ENCODE data around the gene BMI1. TPM values are rescaled to one million over a fixed set of nuclear protein-coding genes. Genes with fewer than 3 reads are reported as not detected.

BMI1 gene
- total and polyA plus RNA-seq, 2 experiments from 2014 or later, result 2.3 to 10.7 TPM

DNA sequence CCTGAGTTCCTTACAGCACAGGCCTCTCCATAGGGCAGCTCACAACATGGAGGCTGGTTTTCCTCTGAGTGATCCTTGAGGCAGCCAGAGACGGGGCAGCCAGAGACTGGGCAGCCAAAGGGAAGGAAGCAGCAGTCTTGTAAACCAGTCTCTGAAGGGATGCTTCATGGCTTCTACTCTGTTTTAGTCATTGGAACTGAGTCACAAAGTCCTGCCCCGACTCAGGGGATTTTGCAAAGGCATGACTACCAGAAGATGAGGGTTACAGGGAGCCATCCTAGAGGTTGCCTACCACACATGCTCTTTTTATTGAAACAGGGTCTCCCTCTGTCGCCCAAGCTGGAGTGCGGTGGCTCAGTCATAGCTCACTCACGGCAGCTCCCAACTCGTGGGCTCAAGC, 49.1 kb upstream of the BMI1 start:
- TF ChIP-seq ZNF331 (CRISPR knock-in tag; IDR thresholded peaks at IDR 0.05; ENCODE audit: low read depth) (no peak), ZNF114 (CRISPR knock-in tag; IDR thresholded peaks at IDR 0.05) (no peak)
- TF ChIP-seq, protein P1, sequence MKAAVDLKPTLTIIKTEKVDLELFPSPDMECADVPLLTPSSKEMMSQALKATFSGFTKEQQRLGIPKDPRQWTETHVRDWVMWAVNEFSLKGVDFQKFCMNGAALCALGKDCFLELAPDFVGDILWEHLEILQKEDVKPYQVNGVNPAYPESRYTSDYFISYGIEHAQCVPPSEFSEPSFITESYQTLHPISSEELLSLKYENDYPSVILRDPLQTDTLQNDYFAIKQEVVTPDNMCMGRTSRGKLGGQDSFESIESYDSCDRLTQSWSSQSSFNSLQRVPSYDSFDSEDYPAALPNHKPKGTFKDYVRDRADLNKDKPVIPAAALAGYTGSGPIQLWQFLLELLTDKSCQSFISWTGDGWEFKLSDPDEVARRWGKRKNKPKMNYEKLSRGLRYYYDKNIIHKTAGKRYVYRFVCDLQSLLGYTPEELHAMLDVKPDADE (IDR thresholded peaks at IDR 0.05), result no peak
- TF ChIP-seq, protein P2, sequence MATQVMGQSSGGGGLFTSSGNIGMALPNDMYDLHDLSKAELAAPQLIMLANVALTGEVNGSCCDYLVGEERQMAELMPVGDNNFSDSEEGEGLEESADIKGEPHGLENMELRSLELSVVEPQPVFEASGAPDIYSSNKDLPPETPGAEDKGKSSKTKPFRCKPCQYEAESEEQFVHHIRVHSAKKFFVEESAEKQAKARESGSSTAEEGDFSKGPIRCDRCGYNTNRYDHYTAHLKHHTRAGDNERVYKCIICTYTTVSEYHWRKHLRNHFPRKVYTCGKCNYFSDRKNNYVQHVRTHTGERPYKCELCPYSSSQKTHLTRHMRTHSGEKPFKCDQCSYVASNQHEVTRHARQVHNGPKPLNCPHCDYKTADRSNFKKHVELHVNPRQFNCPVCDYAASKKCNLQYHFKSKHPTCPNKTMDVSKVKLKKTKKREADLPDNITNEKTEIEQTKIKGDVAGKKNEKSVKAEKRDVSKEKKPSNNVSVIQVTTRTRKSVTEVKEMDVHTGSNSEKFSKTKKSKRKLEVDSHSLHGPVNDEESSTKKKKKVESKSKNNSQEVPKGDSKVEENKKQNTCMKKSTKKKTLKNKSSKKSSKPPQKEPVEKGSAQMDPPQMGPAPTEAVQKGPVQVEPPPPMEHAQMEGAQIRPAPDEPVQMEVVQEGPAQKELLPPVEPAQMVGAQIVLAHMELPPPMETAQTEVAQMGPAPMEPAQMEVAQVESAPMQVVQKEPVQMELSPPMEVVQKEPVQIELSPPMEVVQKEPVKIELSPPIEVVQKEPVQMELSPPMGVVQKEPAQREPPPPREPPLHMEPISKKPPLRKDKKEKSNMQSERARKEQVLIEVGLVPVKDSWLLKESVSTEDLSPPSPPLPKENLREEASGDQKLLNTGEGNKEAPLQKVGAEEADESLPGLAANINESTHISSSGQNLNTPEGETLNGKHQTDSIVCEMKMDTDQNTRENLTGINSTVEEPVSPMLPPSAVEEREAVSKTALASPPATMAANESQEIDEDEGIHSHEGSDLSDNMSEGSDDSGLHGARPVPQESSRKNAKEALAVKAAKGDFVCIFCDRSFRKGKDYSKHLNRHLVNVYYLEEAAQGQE (IDR thresholded peaks at IDR 0.05; ENCODE audit: unreplicated experiment), result no peak
- TF ChIP-seq, protein P3, sequence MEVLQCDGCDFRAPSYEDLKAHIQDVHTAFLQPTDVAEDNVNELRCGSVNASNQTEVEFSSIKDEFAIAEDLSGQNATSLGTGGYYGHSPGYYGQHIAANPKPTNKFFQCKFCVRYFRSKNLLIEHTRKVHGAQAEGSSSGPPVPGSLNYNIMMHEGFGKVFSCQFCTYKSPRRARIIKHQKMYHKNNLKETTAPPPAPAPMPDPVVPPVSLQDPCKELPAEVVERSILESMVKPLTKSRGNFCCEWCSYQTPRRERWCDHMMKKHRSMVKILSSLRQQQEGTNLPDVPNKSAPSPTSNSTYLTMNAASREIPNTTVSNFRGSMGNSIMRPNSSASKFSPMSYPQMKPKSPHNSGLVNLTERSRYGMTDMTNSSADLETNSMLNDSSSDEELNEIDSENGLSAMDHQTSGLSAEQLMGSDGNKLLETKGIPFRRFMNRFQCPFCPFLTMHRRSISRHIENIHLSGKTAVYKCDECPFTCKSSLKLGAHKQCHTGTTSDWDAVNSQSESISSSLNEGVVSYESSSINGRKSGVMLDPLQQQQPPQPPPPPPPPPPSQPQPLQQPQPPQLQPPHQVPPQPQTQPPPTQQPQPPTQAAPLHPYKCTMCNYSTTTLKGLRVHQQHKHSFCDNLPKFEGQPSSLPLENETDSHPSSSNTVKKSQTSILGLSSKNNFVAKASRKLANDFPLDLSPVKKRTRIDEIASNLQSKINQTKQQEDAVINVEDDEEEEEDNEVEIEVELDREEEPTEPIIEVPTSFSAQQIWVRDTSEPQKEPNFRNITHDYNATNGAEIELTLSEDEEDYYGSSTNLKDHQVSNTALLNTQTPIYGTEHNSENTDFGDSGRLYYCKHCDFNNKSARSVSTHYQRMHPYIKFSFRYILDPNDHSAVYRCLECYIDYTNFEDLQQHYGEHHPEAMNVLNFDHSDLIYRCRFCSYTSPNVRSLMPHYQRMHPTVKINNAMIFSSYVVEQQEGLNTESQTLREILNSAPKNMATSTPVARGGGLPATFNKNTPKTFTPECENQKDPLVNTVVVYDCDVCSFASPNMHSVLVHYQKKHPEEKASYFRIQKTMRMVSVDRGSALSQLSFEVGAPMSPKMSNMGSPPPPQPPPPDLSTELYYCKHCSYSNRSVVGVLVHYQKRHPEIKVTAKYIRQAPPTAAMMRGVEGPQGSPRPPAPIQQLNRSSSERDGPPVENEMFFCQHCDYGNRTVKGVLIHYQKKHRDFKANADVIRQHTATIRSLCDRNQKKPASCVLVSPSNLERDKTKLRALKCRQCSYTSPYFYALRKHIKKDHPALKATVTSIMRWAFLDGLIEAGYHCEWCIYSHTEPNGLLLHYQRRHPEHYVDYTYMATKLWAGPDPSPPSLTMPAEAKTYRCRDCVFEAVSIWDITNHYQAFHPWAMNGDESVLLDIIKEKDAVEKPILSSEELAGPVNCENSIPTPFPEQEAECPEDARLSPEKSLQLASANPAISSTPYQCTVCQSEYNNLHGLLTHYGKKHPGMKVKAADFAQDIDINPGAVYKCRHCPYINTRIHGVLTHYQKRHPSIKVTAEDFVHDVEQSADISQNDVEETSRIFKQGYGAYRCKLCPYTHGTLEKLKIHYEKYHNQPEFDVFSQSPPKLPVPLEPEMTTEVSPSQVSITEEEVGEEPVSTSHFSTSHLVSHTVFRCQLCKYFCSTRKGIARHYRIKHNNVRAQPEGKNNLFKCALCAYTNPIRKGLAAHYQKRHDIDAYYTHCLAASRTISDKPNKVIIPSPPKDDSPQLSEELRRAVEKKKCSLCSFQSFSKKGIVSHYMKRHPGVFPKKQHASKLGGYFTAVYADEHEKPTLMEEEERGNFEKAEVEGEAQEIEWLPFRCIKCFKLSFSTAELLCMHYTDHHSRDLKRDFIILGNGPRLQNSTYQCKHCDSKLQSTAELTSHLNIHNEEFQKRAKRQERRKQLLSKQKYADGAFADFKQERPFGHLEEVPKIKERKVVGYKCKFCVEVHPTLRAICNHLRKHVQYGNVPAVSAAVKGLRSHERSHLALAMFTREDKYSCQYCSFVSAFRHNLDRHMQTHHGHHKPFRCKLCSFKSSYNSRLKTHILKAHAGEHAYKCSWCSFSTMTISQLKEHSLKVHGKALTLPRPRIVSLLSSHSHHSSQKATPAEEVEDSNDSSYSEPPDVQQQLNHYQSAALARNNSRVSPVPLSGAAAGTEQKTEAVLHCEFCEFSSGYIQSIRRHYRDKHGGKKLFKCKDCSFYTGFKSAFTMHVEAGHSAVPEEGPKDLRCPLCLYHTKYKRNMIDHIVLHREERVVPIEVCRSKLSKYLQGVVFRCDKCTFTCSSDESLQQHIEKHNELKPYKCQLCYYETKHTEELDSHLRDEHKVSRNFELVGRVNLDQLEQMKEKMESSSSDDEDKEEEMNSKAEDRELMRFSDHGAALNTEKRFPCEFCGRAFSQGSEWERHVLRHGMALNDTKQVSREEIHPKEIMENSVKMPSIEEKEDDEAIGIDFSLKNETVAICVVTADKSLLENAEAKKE (CRISPR knock-in tag; IDR thresholded peaks at IDR 0.05), result no peak
- no peaks in the 10 kb centered on the region; the same call in 2 of the 3 replicates for H3K4me1 Mint-ChIP-seq
- H3K9me3 Mint-ChIP-seq, result no peaks in the 10 kb centered on the region
- Histone ChIP-seq H3K9me2 (ENCODE audit: insufficient read depth) (no peaks in the 10 kb centered on the region; the same call in 1 of the 2 replicates), H3K4me3 (no peak overlapping the region), H3K79me2 (replicated peaks; ENCODE audit: insufficient read depth) (no peaks in the 10 kb centered on the region), H3F3A (replicated peaks; ENCODE audit: low read depth) (no peaks in the 10 kb centered on the region), H2AFZ (peak overlapping the region; percentile 74; the same call in 1 of the 2 replicates), H4K20me1 (replicated peaks; ENCODE audit: insufficient read depth) (no peaks in the 10 kb centered on the region), H3K27me3 (ENCODE audit: insufficient read depth) (no peaks in the 10 kb centered on the region), H3K4me1 (ENCODE audit: insufficient read depth) (no peaks in the 10 kb centered on the region), H3K27ac (ENCODE audit: low read depth) (no peak overlapping the region), H3K4me2 (no peak overlapping the region), H3K36me3 (ENCODE audit: insufficient read depth) (no peaks in the 10 kb centered on the region)
- H3K36me3 Mint-ChIP-seq (ENCODE audit: low read depth), result no peaks in the 10 kb centered on the region
- DNase-seq (ENCODE audit: low spot score) (no peak), ATAC-seq (no peak)
- no peak overlapping the region for H3K27ac Mint-ChIP-seq
- no peak overlapping the region for H3K4me3 Mint-ChIP-seq
- peaks cover 7% of the 10 kb centered on the region for H3K27me3 Mint-ChIP-seq (ENCODE audit: insufficient read depth, low read depth, poor library complexity)
